Transverse colon (tissue), 4 donors: Measurements from ENCODE around the gene RAD23A.

Experiments used
- POLR2A ChIP-seq: fragments of 450-650 bp; IDR thresholded peaks from one replicate; pipeline ENCODE4 v1.6.1; 2016; ENCODE audit warnings: antibody characterized with exemption, mild to moderate bottlenecking, moderate library complexity
- POLR2AphosphoS5 ChIP-seq, 3 donors: sonication (generic); formaldehyde crosslinking; IDR thresholded peaks; one replicate each; pipeline ENCODE4 v1.6.1; 2016; ENCODE audit warnings: antibody characterized with exemption in 3 of 3
- TF ChIP-seq, protein P1 (sequence below), 5 experiments: fragments of 200-600 bp in 3 of 5; fragments of 450-650 bp in 2 of 5; sonication (generic) in 3 of 5; IDR thresholded peaks; 1 replicate in 2 of 5; 2 replicates in 3 of 5; pipeline ENCODE4 v1.5.1; 2016 to 2017; ENCODE audit warnings: antibody characterized with exemption in 5 of 5, inconsistent platforms in 3 of 5, mild to moderate bottlenecking in 2 of 5, moderate library complexity in 1 of 5

DNA sequence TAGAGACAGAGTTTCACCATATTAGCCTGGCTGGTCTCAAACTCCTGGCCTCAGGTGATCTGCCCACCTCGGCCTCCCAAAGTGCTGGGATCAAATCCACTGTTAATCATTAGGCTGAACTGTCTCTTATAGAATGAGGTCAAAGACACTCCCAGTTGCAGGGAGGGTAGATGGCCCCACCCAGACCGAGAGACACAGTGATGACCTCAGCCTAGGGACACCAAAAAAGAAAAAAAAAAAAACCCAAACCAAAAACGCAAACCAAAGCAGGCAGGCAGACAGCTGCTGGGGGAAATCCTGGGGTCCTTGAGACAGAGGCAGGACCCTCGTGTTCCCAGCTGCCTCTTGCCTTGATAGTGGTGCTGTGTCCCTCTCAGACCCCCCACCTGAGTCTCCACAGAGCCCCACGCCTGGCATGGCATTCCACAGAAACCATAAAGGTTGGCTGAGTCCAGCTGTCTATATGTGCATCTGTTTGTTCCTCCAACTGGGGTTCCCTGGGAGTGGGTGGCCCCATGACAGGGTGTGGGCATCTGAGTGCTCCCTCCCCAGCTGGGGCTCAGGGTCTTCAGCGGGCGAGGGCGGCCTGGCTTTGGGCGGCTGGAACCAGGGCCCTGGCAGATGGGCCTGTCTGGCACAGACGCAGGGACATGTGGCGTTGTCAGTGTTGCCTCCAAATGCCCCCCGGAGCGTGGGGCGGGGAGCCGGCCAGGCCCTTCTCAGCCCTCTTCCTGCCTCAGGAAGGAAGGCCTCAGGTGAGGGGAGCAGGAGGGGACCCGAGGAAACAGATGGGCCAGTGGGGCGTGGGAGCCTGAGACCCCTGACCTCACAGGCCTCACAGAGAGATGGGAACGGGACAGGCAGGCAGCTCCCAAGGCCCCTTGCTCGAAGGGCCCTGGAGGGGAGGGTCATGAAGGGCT lies 28.9 kb downstream of the RAD23A start:
- TF ChIP-seq, protein P1, sequence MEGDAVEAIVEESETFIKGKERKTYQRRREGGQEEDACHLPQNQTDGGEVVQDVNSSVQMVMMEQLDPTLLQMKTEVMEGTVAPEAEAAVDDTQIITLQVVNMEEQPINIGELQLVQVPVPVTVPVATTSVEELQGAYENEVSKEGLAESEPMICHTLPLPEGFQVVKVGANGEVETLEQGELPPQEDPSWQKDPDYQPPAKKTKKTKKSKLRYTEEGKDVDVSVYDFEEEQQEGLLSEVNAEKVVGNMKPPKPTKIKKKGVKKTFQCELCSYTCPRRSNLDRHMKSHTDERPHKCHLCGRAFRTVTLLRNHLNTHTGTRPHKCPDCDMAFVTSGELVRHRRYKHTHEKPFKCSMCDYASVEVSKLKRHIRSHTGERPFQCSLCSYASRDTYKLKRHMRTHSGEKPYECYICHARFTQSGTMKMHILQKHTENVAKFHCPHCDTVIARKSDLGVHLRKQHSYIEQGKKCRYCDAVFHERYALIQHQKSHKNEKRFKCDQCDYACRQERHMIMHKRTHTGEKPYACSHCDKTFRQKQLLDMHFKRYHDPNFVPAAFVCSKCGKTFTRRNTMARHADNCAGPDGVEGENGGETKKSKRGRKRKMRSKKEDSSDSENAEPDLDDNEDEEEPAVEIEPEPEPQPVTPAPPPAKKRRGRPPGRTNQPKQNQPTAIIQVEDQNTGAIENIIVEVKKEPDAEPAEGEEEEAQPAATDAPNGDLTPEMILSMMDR (IDR thresholded peaks at IDR 0.05), result no peak
- TF ChIP-seq POLR2AphosphoS5 (IDR thresholded peaks at IDR 0.05), result no peak
- no peak for TF ChIP-seq POLR2A
